ENCODE measurements around the gene NDUFB5.

- TF ChIP-seq CTCF (IDR thresholded peaks at IDR 0.05) (no peak), POLR2A (IDR thresholded peaks at IDR 0.05) (no peak), POLR2AphosphoS5 (IDR thresholded peaks at IDR 0.05) (no peak), EP300 (IDR thresholded peaks at IDR 0.05) (no peak)
Measured at GRCh38 chr3:179613807-179614206, 9.2 kb downstream of the NDUFB5 start.

All from sigmoid colon (tissue), 4 donors.